Measurements from ENCODE around the gene CCDC170. TPM values are rescaled to one million over a fixed set of nuclear protein-coding genes. Genes with fewer than 3 reads are reported as not detected.

Gene CCDC170
- total RNA-seq, 1 donor from 2014 or later = 0.14 TPM

GRCh38 chr6:151561238-151561637 lies 67.4 kb downstream of the CCDC170 start:
- Mint-ChIP-seq H3K27me3 (ENCODE audit: low read depth, unreplicated experiment) (no peaks in the 10 kb centered on the region), H3K36me3 (ENCODE audit: low read depth, unreplicated experiment) (no peaks in the 10 kb centered on the region), H3K4me3 (ENCODE audit: unreplicated experiment) (no peak overlapping the region), H3K9me3 (ENCODE audit: unreplicated experiment) (peaks cover 38% of the 10 kb centered on the region), H3K27ac (ENCODE audit: unreplicated experiment) (no peak overlapping the region), H3K4me1 (ENCODE audit: low read depth, unreplicated experiment) (no peaks in the 10 kb centered on the region)
- Histone ChIP-seq H3K79me2 (ENCODE audit: insufficient read depth, low read length) (no peaks in the 10 kb centered on the region), H3K4me1 (ENCODE audit: insufficient read depth, low read length) (no peaks in the 10 kb centered on the region), H2AFZ (ENCODE audit: low read depth, low read length) (no peak overlapping the region), H3K4me2 (ENCODE audit: low read length) (no peak overlapping the region), H3K9me3 (ENCODE audit: insufficient read depth, low read depth, low read length) (no peaks in the 10 kb centered on the region), H3K27ac (ENCODE audit: low read depth, low read length) (no peak overlapping the region), H4K20me1 (ENCODE audit: insufficient read depth, low read length) (no peaks in the 10 kb centered on the region), H3K9ac (ENCODE audit: low read length) (no peak overlapping the region), H3K27me3 (ENCODE audit: insufficient read depth, low read length) (no peaks in the 10 kb centered on the region), H3K36me3 (ENCODE audit: insufficient read depth, low read length) (no peaks in the 10 kb centered on the region), H3K4me3 (ENCODE audit: insufficient read depth, low read depth, low read length) (no peak overlapping the region)
- no peak for DNase-seq (ENCODE audit: low read depth)
- TF ChIP-seq CTCF (IDR thresholded peaks at IDR 0.05; ENCODE audit: insufficient read depth, low read depth, low read length) (no peak), EZH2 (IDR thresholded peaks at IDR 0.05; ENCODE audit: insufficient read depth, low read length) (no peak)
- no peak for FAIRE-seq

GRCh38 chr6:151564654-151565053 lies 70.8 kb downstream of the CCDC170 start:
- Histone ChIP-seq H3K4me1 (ENCODE audit: insufficient read depth, low read length) (no peaks in the 10 kb centered on the region), H3K27ac (ENCODE audit: low read depth, low read length) (no peak overlapping the region), H3K4me2 (ENCODE audit: low read length) (no peak overlapping the region), H4K20me1 (ENCODE audit: insufficient read depth, low read length) (no peaks in the 10 kb centered on the region), H3K9me3 (ENCODE audit: insufficient read depth, low read depth, low read length) (no peaks in the 10 kb centered on the region), H3K79me2 (ENCODE audit: insufficient read depth, low read length) (no peaks in the 10 kb centered on the region), H3K27me3 (ENCODE audit: insufficient read depth, low read length) (no peaks in the 10 kb centered on the region), H3K36me3 (ENCODE audit: insufficient read depth, low read length) (no peaks in the 10 kb centered on the region), H2AFZ (ENCODE audit: low read depth, low read length) (no peak overlapping the region), H3K4me3 (ENCODE audit: insufficient read depth, low read depth, low read length) (no peak overlapping the region), H3K9ac (ENCODE audit: low read length) (no peak overlapping the region)
- Mint-ChIP-seq H3K4me3 (ENCODE audit: unreplicated experiment) (no peak overlapping the region), H3K27ac (ENCODE audit: unreplicated experiment) (peak overlapping the region; percentile 49), H3K36me3 (ENCODE audit: low read depth, unreplicated experiment) (no peaks in the 10 kb centered on the region), H3K27me3 (ENCODE audit: low read depth, unreplicated experiment) (no peaks in the 10 kb centered on the region), H3K9me3 (ENCODE audit: unreplicated experiment) (peaks cover 26% of the 10 kb centered on the region), H3K4me1 (ENCODE audit: low read depth, unreplicated experiment) (no peaks in the 10 kb centered on the region)
- TF ChIP-seq EZH2 (IDR thresholded peaks at IDR 0.05; ENCODE audit: insufficient read depth, low read length) (no peak), CTCF (IDR thresholded peaks at IDR 0.05; ENCODE audit: insufficient read depth, low read depth, low read length) (no peak)
- FAIRE-seq = no peak
- no peak for DNase-seq (ENCODE audit: low read depth)

GRCh38 chr6:151565940-151566339 lies 72.1 kb downstream of the CCDC170 start:
- H3K27ac Mint-ChIP-seq (ENCODE audit: unreplicated experiment) = no peak overlapping the region
- no peaks in the 10 kb centered on the region for H3K4me1 Mint-ChIP-seq (ENCODE audit: low read depth, unreplicated experiment)
- no peaks in the 10 kb centered on the region for H4K20me1 ChIP-seq (ENCODE audit: insufficient read depth, low read length)
- no peak overlapping the region for H3K9ac ChIP-seq (ENCODE audit: low read length)
- H3K4me3 ChIP-seq (ENCODE audit: insufficient read depth, low read depth, low read length) = no peak overlapping the region
- no peak overlapping the region for H2AFZ ChIP-seq (ENCODE audit: low read depth, low read length)
- H3K9me3 Mint-ChIP-seq (ENCODE audit: unreplicated experiment) = peaks cover 23% of the 10 kb centered on the region
- no peak overlapping the region for H3K4me2 ChIP-seq (ENCODE audit: low read length)
- DNase-seq (ENCODE audit: low read depth) (no peak), FAIRE-seq (no peak)
- no peak for TF ChIP-seq CTCF (IDR thresholded peaks at IDR 0.05; ENCODE audit: insufficient read depth, low read depth, low read length)
- TF ChIP-seq EZH2 (IDR thresholded peaks at IDR 0.05; ENCODE audit: insufficient read depth, low read length) = no peak
- no peaks in the 10 kb centered on the region for H3K79me2 ChIP-seq (ENCODE audit: insufficient read depth, low read length)
- H3K9me3 ChIP-seq (ENCODE audit: insufficient read depth, low read depth, low read length) = no peaks in the 10 kb centered on the region
- no peaks in the 10 kb centered on the region for H3K27me3 ChIP-seq (ENCODE audit: insufficient read depth, low read length)
- H3K27ac ChIP-seq (ENCODE audit: low read depth, low read length) = no peak overlapping the region
- no peaks in the 10 kb centered on the region for H3K36me3 Mint-ChIP-seq (ENCODE audit: low read depth, unreplicated experiment)
- no peaks in the 10 kb centered on the region for H3K36me3 ChIP-seq (ENCODE audit: insufficient read depth, low read length)
- H3K4me3 Mint-ChIP-seq (ENCODE audit: unreplicated experiment) = no peak overlapping the region
- H3K27me3 Mint-ChIP-seq (ENCODE audit: low read depth, unreplicated experiment) = no peaks in the 10 kb centered on the region
- H3K4me1 ChIP-seq (ENCODE audit: insufficient read depth, low read length) = no peaks in the 10 kb centered on the region
